Panc1 (cell line): ENCODE results near the gene USP10. TPM values are rescaled to one million over a fixed set of nuclear protein-coding genes. Genes with fewer than 3 reads are reported as not detected.

ENCODE experiments used
- ATAC-seq: fragments of 200-7000 bp; cut with Tn5 transposase; 2 replicates; pipeline ENCODE4 v1.9.1; 2020; ENCODE audit warnings: mild to moderate bottlenecking, moderate library complexity
- BruUV-seq: library from RNA; stranded (reverse); fragments of 400-500 nt; replicated peaks from 2 replicates; lab custom pipeline; 2021; lab: Mats Ljungman, UMichigan
- CTCF ChIA-PET: fragments of 300-600 bp; sonication (Branson Sonifier 250); formaldehyde crosslinking; loops from one replicate; lab custom pipeline; 2022; ENCODE audit warnings: antibody characterized with exemption; lab: Charles Lee
- POLR2A ChIA-PET: fragments of 300-600 bp; sonication (Branson Sonifier 250); formaldehyde crosslinking; loops from one replicate; lab custom pipeline; 2022; ENCODE audit warnings: antibody characterized with exemption; lab: Charles Lee
- DNase-seq: peaks from one replicate; pipeline ENCODE4 v3.0.0-alpha.2; 2010; ENCODE audit warnings: low read depth, low spot score
- H3K27ac ChIP-seq: 2 replicates; pipeline ENCODE4 v1.5.1; 2011; ENCODE audit warnings: mild to moderate bottlenecking, low read length, inconsistent platforms
- H3K27me3 ChIP-seq: fragments of 200-500 bp; sonication (Bioruptor generic); 2 replicates; pipeline ENCODE4 v1.6.0; 2014; ENCODE audit warnings: low read length, inconsistent platforms; ENCODE audit not compliant: control insufficient read depth, insufficient read depth
- H3K36me3 ChIP-seq: fragments of 200-500 bp; sonication (Bioruptor generic); 2 replicates; pipeline ENCODE4 v1.5.1; 2014; ENCODE audit warnings: inconsistent platforms, mild to moderate bottlenecking, low read length, moderate library complexity; ENCODE audit not compliant: control insufficient read depth, insufficient read depth
- H3K4me1 ChIP-seq: 2 replicates; pipeline ENCODE4 v1.5.1; 2011; ENCODE audit warnings: inconsistent platforms, mild to moderate bottlenecking, low read length, moderate library complexity; ENCODE audit not compliant: control insufficient read depth, insufficient read depth
- H3K4me3 ChIP-seq, 2 experiments: 2 replicates each; pipeline ENCODE4 v1.5.1; 2011 to 2012; ENCODE audit warnings: low read depth in 2 of 2, low read length in 2 of 2, mild to moderate bottlenecking in 2 of 2, inconsistent platforms in 1 of 2, moderate library complexity in 1 of 2
- H3K9me3 ChIP-seq: fragments of 200-500 bp; sonication (Bioruptor generic); 2 replicates; pipeline ENCODE4 v1.5.1; 2014; ENCODE audit warnings: low read depth, mild to moderate bottlenecking, inconsistent platforms, low read length, moderate library complexity; ENCODE audit not compliant: control insufficient read depth, insufficient read depth
- CTCF ChIP-seq: fragments of 450-650 bp; IDR thresholded peaks from 2 replicates; pipeline ENCODE4 v1.5.1; 2017; ENCODE audit warnings: mild to moderate bottlenecking
- POLR2AphosphoS5 ChIP-seq: IDR thresholded peaks from 2 replicates; pipeline ENCODE4 v1.6.1; 2012; ENCODE audit warnings: mild to moderate bottlenecking, low read depth, low read length, moderate library complexity
- REST ChIP-seq, 2 experiments: IDR thresholded peaks; 2 replicates each; pipeline ENCODE4 v1.6.1; 2011 to 2012; ENCODE audit warnings: low read depth in 2 of 2, control low read depth in 1 of 2, low read length in 1 of 2, mild to moderate bottlenecking in 1 of 2, moderate library complexity in 1 of 2; ENCODE audit not compliant: insufficient read depth in 1 of 2
- SIN3A ChIP-seq: IDR thresholded peaks from 2 replicates; pipeline ENCODE4 v1.6.1; 2012; ENCODE audit warnings: low read depth, mild to moderate bottlenecking, low read length, moderate library complexity, borderline replicate concordance; ENCODE audit not compliant: insufficient read depth
- TCF7L2 ChIP-seq: IDR thresholded peaks from 2 replicates; pipeline ENCODE4 v1.6.1; 2011; ENCODE audit warnings: mild to moderate bottlenecking, low read depth, low read length, inconsistent platforms
- in situ Hi-C: cut with HindIII; loops from 2 replicates; pipeline ENCODE4 v1.10.0; 2016; ENCODE audit warnings: low sequenced_read_pairs, low pct_unique_long_range_greater_than_20kb
- intact Hi-C: fragments of 100-400 bp; cut with micrococcal nuclease; formaldehyde crosslinking; loops from one replicate; pipeline ENCODE4 v1.10.0; 2022; ENCODE audit not compliant: unreplicated experiment
- total RNA-seq: library from RNA; stranded (reverse); gene quantifications from one replicate; pipeline ENCODE4 v1.2.1, GENCODE V29; 2021; ENCODE audit not compliant: unreplicated experiment

USP10 gene
- total RNA-seq, 1 experiment from 2014 or later = 77.4 TPM

GRCh38 chr16:84794626-84795025, 94.8 kb downstream of the USP10 start:
- in situ Hi-C loops = no loop called here
- ATAC-seq (no peak), DNase-seq (no peak)
- ChIA-PET POLR2A (no interaction called here), CTCF (no interaction called here)
- no peak overlapping the region for H3K27ac ChIP-seq
- H3K36me3 ChIP-seq = no peaks in the 10 kb centered on the region
- no peak overlapping the region for H3K4me3 ChIP-seq
- intact Hi-C loops = no loop called here
- H3K27me3 ChIP-seq = no peaks in the 10 kb centered on the region
- no TSS peak for BruUV-seq
- no peaks in the 10 kb centered on the region for H3K4me1 ChIP-seq
- H3K9me3 ChIP-seq = no peaks in the 10 kb centered on the region
- TF ChIP-seq REST (IDR thresholded peaks at IDR 0.05; ENCODE audit: insufficient read depth in 1 of 2, low read depth in 2 of 2, low read length in 1 of 2) (no peak), TCF7L2 (no peak), SIN3A (no peak), POLR2AphosphoS5 (no peak), CTCF (no peak)

- TF ChIP-seq SIN3A (no peak), TCF7L2 (no peak), REST (IDR thresholded peaks at IDR 0.05; ENCODE audit: insufficient read depth in 1 of 2, low read depth in 2 of 2, low read length in 1 of 2) (no peak), CTCF (no peak), POLR2AphosphoS5 (no peak)
- CTCF ChIA-PET = no interaction called here
- in situ Hi-C loops = no loop called here
- no peak for DNase-seq
- Histone ChIP-seq H3K36me3 (no peaks in the 10 kb centered on the region), H3K4me3 (no peak overlapping the region), H3K27ac (no peak overlapping the region), H3K27me3 (no peaks in the 10 kb centered on the region), H3K9me3 (no peaks in the 10 kb centered on the region), H3K4me1 (no peaks in the 10 kb centered on the region)
- ATAC-seq = no peak
- intact Hi-C loops = no loop called here
- POLR2A ChIA-PET = no interaction called here
- BruUV-seq = no TSS peak
Observed at GRCh38 chr16:84795329-84796053, 95.7 kb downstream of the USP10 start.
